Measurements from ENCODE around the gene WNK2.

Gene WNK2

GRCh38 chr9:93300175-93300572 lies 116.2 kb downstream of the WNK2 start:
- DNase-seq: no peak

- DNase-seq: no peak
These were observed 116.7 kb downstream of the WNK2 start for GRCh38 chr9:93300585-93301081.

DNA sequence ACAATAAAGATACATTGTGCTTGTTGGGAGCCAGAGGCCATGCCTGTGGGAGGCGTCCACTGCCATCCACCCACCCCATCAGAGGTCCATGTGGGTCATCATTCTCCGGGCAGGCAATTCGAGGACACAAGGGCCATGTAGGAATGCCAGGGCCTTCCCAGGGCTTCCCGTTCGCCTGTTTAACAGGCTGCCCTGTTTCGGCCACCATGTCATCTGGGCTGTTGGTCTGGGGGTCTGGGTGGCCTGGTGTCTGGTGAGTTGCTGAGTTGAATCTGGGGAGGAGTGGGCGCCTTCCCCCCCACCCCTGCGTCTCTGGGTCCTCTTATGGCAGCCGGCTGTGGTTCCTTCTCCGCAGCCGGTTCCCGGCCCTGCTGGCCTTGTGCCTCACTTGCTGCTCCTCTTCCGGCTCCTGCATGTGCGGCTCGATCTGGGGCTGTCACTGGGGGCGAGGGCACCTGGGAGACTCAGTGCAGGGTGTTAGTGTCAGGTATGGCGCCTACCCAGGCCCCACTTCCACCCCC lies 117.4 kb downstream of the WNK2 start:
- DNase-seq: no peak

DNA sequence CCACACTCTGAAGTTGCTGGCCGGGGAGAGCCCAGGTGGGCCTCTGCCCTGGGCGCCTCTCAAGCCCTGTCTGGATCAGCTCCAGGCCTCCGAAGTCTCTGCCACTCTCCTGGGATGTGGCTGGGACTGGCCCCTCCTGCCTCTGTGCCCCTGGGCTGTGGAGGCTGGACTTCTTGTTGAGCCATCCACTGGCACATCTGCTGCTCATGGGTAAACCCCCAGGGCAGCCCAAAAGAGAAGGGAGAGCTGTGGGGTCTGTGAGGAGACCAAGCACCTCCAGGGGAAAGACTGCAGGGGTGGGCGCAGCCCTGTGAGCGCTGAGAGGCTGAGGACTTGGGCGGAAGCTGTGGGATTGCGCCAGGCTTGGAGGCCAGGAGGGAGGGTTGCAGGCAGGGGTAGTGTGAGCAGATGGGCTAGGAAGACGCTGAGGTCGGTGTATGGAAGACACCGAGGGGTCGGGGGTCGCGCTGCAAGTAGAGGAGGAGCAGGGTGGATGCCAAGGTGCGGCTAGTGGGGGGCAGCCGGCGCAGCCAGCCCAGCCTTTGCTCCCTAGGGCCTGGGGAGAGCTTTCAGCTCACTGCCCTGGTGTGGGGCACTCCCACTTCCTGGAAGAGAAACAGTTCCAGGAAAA lies 118.1 kb downstream of the WNK2 start:
- no peak for DNase-seq

GRCh38 chr9:93302586-93303257 lies 118.8 kb downstream of the WNK2 start:
- peak; percentile 69 to 72 for DNase-seq

- DNase-seq: no peak
These were observed 119.4 kb downstream of the WNK2 start for GRCh38 chr9:93303258-93303771.

DNA sequence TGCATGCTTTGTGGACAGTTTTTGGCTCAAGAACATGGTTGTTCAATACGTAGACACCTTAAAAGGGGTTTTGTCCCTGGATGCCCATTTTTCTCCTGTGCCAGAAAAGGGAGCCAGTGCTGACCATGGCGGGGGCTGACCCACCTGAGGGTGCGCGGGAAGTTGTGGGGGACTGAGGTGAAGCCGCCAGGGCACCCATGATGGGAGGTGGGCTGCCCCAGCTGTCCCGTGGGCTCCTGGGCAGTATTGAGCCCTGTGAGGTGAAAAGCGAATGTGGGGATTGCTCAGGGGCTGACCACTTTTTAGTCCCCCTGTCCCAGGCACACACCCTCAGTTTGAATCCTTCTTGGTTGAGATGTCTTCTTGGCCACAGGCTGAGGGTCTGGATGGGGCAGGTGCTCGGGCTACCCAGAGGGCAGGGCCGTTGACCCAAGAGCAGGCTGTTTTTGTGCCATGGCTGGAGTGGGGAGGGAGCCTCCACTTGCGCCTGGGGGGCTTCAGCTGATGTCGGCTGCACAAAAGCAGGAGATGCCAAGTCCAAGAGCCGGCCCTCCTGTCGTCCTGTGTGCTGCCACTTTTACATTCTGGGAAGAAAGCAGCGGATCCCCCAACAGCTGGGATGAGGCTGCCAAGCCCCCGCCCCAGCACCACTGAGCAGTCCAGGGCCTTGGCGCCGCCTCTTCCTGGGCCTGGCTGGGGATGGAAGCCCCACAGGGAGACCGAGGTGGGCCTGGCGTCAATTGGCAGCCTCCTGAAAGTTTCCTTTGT lies 120.1 kb downstream of the WNK2 start:
- DNase-seq: no peak

DNA sequence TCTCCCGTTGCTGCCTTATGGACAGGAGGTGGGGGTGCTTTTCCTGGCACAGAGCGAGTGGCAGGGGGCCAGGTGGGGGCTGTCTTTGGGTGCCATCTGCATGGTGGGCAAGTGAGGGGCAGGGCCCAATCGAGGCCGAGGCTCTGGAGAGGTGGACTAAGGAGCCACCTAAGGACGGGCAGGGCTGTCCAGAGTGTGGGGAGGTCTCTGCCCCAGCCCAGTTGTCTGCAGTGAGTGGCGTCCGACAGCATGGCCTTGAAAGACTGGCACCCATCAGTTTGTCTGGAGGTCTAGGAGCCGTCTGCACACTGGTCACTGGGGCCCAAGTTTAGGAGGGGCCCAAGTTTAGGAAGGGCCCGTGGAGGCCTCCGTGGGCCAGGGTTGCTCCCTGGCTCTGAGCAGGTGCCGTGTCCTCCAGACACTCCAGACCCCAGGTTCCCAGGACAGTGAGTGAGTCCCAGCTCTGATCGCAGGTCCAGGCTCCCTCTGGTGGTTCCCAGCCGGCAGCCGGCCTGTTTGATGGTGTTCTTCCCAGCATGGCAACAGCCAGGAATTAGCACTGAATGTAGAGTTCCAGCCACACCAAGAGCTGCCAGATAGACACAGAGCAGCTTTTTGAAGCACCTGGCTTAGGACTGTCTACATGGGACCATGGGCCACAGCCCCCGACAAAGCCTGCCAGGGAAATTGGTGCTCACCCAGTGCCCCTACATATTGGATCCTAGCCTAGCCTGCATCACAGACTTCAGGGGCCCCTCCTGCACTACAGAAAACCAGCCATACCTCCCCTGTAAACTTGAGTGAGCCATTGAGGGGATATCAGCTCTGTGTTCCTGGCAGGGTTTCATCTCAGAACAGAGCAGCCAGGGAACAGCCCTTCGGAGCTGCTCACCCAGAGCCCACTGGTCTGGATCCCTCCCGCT lies 120.9 kb downstream of the WNK2 start:
- DNase-seq: peak in 1 of 2 donors; percentile 13

DNA sequence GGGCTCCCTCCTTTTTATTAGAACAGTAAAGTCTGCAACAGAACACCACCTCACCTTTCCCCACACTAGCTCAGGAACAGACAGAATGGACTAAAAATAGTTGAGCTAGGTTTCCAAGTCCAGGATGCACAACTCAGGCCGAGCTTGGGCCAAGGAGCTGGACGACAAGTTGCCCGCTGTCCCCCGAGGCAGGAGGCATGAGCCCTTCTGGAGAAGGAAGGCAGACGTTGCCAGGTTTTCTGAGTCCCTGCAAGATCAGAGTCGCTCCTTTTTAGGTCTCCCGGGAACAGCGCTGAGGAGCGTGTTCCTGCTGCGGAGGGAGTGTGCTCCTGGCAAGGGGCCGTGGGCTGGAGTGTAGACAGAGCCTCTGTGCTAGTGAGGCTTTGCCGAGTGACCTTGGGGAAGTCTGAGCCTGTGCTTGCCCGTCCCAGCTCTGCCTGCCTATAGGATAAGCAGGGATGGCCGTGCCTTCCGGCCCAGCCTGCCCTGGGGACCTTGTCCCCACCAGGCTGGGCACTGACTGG lies 121.6 kb downstream of the WNK2 start:
- DNase-seq: no peak

DNA sequence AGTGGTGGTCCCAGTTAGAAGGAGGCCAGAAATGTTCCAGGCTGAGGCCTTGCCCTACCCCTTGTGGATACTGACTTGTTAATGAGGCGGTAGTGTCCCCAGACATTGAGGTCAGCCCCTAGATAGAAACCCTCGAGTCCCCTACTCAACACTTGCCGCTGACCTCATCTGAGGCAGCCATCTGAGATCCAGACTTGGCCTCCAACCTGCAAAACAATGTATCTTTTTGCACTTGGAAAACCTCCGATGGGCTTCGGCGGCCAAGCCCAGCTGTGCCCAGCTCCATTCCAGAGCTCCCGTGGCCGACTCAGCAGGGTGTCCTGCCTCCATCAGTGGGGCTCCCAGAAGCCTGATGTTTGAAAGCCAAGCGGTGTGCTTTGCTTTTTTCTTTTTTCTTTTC lies 122.1 kb downstream of the WNK2 start:
- no peak for DNase-seq

- DNase-seq: no peak
These were observed 122.7 kb downstream of the WNK2 start for GRCh38 chr9:93306579-93307091.

DNA sequence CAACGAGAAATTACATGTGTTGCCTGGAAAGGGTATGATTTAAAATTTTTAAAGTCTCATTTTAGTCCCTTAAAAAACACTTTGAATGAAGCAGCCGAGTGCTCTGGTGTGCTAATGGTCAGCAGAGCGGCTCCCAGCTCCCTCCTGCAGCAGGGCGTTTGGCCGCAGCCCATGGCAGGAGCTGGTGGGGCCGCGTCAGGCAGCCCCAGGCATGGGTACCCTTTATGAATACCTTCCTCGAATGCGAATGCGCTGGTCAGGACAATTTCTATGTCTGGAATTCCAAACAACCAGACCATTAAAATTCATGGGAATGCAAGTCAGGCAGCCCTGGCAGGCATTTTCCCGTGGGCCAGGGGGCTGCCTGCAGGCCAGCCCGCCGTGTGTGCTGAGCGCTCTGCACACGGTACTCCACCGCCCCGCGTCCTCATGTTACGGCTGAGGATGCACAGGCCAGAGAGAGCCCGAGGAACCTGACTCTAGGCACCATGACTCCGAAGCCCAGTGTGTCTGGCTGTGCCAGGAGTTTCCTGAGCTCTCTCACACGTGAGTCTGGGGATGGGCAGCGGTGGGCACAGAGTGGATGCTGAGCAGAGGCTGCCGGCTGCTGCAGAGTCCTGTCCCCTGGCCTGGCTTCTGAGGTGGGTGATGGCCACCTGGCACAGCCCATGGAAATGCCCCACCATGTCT lies 123.7 kb downstream of the WNK2 start:
- no peak for DNase-seq

DNA sequence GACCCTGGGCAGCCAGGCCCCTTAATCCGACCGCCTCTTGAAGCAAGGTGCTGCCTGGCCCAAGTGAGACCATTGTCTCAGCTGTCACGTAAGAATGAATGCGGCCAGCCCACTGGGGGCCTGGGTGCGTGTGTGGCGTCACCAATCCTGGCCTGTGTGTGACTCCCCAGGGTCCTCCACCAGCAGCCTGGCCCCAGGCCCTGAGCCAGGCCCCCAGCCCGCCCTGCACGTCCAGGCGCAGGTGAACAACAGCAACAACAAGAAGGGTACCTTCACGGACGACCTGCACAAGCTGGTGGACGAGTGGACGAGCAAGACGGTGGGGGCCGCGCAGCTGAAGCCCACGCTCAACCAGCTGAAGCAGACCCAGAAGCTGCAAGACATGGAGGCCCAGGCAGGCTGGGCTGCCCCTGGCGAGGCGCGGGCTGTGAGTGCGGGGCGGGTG lies 124.2 kb downstream of the WNK2 start:
- DNase-seq: no peak

DNA sequence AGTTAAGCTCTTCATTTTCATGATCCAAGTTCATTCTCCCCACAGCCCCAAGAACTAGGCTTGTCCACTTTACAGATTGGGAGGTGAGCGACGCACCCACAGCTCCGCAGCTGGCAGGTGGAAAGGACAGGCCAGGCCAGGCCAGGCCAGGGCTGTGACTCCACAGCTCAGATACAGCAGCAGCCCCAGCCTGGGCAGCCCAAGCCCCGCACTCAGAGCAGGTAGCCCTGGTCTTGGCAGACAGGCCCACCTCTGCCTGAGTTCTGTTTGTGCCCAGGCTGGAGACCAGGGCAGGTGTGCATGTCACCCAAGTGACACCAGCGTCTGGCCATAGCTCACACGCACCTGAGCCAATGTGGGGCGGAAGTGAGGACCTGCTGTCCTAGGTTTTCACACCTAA lies 124.7 kb downstream of the WNK2 start:
- DNase-seq: no peak

DNA sequence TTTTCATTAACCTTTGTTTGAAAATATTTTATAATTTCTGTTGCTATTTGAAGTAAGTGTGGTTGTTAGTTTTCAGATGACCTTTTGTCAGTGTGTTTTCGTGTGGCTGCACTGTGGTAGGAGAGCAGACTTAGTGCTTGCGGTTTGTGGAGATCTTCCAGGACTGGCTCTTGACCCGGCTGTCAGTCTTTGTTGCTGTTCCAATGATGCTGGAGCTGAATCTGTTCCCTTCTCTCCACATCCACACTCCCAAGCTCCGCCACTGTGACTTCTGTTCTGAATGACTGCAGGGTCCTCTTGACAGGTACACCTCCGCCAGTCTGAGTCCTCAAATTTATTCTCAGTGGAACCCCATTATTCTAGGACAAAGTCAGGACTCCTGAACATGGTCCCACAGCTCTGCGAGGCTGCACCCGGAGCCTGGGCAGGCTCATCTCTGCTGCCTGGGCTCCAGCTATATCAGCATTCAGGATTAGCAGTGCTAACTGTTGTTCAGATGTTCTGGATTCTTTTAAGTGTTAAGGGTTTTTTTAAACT lies 126.0 kb downstream of the WNK2 start:
- DNase-seq: no peak

DNA sequence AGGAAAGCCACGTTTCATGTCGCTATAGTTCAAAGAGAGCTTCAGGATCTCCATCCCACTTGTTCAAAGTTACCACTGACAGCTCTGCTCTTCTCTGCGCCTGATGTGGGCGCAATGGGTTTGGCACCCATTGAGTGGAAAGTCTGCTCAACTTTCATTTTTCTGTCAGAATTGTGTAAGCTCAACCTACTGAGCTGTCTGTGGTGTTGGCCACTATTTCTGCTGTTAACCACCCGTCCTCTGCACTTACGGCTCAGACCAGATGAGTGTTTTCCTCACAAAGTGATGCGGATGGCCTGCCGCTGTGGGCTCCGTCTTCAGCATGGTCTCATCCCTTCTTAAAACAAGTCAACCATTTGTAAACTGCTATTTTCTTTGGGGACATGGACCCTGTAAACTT lies 131.2 kb downstream of the WNK2 start:
- no peak for DNase-seq

- no peak for DNase-seq
These were observed 132.0 kb downstream of the WNK2 start for GRCh38 chr9:93315960-93316359.

GRCh38 chr9:93316726-93317494 lies 133.0 kb downstream of the WNK2 start:
- DNase-seq: no peak

GRCh38 chr9:93317495-93318094 lies 133.7 kb downstream of the WNK2 start:
- no peak for DNase-seq

GRCh38 chr9:93318480-93318879 lies 134.5 kb downstream of the WNK2 start:
- DNase-seq: no peak
